T47D (cell line): Measurements from ENCODE around the gene PAK1.

Source experiments
- DNase-seq, 2 experiments: peaks; one replicate each; pipeline versions ENCODE4 v3.0.0 to v3.0.0-alpha.2; 2011 to 2012; ENCODE audit warnings: low read depth in 1 of 2, low spot score in 1 of 2
- JUND ChIP-seq: IDR thresholded peaks from 2 replicates; pipeline ENCODE4 v1.6.1; 2012; ENCODE audit warnings: low read depth
- in situ Hi-C: cut with HindIII; loops from 2 replicates; pipeline ENCODE4 v1.10.0; 2016; ENCODE audit warnings: low sequenced_read_pairs, low pct_unique_long_range_greater_than_20kb

Gene PAK1

GRCh38 chr11:77351281-77351886 lies 122.5 kb downstream of the PAK1 start:
- in situ Hi-C loops, result no loop called here
- no peak for DNase-seq
- no peak for TF ChIP-seq JUND

GRCh38 chr11:77347948-77348347 lies 125.9 kb downstream of the PAK1 start:
- TF ChIP-seq JUND, result no peak
- in situ Hi-C loops, result no loop called here
- no peak for DNase-seq

- DNase-seq, result no peak
- in situ Hi-C loops, result no loop called here
These were observed 126.8 kb downstream of the PAK1 start for GRCh38 chr11:77346906-77347603.

DNA sequence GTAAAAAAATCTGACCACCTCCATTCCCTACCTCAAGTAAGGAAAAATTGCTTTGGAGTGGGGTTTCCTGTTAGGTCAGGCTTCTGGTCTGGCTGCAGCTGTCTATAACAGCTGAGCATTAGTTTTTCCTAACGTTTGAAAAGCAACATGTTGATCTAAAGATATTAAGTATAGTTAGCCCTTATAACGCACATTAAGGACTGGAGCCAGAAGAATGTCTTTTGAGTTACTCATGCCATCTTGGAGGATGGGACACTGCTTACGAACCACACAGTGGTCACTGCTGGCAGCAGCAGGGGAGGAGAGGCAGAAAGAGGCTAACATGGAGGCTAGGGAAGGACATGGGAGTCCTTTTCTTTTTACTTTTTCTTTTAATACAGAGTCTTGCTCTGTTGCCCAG lies 128.3 kb downstream of the PAK1 start:
- DNase-seq, result no peak
- in situ Hi-C loops, result no loop called here
- no peak for TF ChIP-seq JUND

More at GRCh38 chr11:77346906-77347603, 126.8 kb downstream of the PAK1 start:
- TF ChIP-seq JUND, result no peak

DNA sequence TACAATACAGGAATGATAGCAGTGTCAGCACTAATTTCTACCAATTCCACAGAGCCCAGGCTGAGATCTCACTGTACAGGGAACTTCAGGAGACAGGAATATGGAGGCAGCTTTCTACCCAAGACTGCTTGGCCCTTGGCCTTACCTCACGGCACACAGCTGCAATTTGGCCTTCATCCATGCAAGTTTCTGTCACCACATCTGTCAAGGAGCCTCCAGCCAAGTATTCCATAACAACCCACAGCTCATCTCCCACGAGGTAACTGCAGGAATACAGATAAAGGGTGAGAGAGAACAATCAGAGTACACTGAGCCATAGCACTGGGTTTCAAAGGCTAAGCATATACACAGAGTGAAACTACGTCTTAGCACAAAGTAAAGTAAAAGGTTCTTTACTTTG lies 133.4 kb downstream of the PAK1 start:
- DNase-seq, result no peak
- in situ Hi-C loops, result no loop called here
- no peak for TF ChIP-seq JUND

DNA sequence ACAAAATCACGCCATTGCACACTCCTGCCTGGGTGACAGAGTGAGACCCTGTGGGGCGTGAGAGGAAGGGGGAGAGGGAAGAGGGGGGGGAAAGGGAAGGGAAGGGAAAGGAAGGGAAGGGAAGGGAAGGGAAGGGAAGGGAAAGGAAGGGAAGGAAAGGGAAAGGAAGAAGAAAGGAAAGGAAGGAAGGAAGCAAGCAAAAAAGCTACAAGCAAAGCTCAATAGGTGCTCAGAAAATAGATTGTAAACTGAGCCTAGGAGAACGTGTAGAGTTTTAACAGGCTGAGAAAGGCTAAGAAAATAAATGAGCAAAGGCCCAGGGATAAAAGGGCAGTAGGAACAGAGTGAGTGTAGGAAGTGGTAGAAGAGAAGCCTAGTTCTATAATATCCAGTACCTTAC lies 141.6 kb downstream of the PAK1 start:
- DNase-seq, result no peak
- TF ChIP-seq JUND, result no peak
- in situ Hi-C loops, result no loop called here

DNA sequence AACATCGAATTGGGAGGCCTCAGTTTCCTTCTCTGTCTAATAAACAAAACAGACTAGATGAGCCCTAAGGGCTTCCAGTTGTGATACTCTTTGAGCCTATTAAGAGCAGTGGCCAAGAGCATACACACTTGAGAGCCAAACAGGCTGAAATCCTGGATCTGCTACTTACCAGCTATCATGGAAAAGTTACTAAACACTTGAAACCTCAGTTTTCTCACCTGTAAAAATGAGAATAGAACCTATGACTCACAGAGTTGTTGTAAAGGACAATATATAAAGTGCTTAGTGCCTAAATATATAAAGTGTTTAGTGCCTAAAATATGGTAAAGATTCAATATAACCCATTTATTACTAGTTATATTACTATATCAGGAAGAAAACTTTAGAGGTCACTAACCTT lies 148.7 kb downstream of the PAK1 start:
- TF ChIP-seq JUND, result no peak
- no peak for DNase-seq
- in situ Hi-C loops, result no loop called here

- in situ Hi-C loops, result no loop called here
- DNase-seq, result no peak
- TF ChIP-seq JUND, result no peak
These were observed 149.4 kb downstream of the PAK1 start for GRCh38 chr11:77324508-77324907.

GRCh38 chr11:77322926-77323590 lies 150.8 kb downstream of the PAK1 start:
- DNase-seq, result no peak

DNA sequence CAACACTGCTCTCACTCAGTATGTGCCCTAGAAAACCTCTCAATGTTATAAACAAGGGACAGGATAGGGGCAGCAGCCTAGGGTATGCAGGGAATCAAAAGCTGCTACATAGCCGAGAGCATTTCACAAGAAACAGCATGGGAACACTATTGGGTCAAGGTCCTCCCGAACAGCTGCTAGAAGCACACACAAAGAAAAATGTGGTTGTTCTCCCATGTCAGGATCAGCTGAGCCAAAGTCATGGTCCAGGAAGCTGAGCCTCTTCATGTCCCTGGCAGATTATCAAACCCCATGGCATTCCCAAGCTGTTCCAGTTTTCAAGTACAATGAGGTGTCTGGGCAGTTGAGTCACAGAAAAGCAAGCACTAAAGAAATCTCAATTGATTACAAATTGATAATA lies 151.4 kb downstream of the PAK1 start:
- no peak for DNase-seq
- no peak for TF ChIP-seq JUND
- in situ Hi-C loops, result no loop called here

More at GRCh38 chr11:77322926-77323590, 150.8 kb downstream of the PAK1 start:
- TF ChIP-seq JUND, result no peak
- in situ Hi-C loops, result no loop called here

DNA sequence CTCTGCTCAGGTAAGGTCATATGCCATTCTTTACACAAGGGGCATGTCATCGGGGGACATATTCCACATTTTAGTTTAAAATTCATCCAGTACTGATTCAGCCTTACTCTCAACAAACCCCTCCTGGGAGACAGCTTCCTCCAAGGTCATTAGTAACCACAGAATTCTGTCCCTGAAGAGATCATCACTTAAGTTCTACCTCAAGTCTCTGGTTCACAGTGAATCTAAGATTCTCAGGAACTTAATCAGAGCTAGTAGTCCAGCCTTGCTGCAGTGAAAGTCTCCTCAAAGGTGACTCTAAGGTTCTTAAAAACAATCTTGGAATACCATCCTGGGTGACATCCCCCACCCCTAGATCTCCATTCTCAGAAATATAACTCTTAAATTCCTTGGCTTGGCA lies 153.5 kb downstream of the PAK1 start:
- DNase-seq, result no peak
- in situ Hi-C loops, result no loop called here
- TF ChIP-seq JUND, result no peak

DNA sequence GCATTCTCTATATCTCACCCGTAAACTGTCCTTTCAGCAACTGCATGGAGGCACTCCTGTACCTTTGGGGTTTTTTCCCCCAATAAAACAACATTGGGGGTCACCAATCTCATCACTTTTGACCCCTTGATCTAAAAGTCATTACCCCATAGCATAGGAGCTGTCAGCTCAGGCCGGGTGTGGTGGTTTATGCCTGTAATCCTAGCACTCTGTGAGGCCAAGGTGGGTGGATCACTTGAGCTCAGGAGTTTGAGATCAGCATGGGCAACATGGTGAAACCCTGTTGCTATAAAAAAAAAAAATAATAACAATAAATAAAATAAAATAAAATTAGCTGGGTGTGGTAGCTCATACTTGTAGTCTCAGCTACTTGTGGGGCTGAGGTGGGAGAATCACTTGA lies 155.3 kb downstream of the PAK1 start:
- no peak for TF ChIP-seq JUND
- DNase-seq, result no peak
- in situ Hi-C loops, result no loop called here

DNA sequence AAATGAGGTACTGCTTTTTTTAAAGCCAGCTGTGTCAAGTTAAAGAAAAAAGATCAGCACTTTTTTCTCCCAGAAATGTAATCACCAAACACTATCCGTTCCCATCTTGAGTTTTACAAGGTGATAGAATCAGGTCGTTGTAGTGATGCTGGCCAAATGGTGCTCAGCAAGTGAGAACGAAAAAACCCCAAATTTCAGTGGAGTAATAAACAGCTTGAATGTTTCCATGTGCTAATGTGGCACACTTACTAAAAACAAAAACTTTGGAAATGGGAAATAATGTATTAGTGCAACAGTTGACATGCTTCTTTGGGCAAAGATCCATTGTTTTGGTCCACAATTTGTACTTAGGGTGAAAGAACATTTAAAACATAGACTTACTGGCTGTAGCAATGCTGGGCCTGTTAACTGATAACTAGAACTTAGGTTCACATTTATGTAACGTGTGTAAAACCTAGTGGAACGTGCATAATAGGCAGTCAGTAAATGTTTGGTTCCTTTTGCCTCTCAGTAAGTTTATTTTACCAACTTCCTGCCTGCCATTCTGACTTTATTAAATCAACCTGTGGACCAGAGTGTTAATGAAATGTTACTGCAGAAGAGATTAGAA lies 157.1 kb downstream of the PAK1 start:
- TF ChIP-seq JUND, result no peak
- in situ Hi-C loops, result no loop called here
- no peak for DNase-seq
